ENCODE data around the gene ACTL8. TPM values are rescaled to one million over a fixed set of nuclear protein-coding genes. Genes with fewer than 3 reads are reported as not detected.
A peak's percentile ranks its signal among the peaks of the same experiment; 100 is the strongest.

Gene ACTL8
- total and polyA plus RNA-seq, 12 donors = not detected

GRCh38 chr1:17711941-17712340 lies 43.2 kb upstream of the ACTL8 start:
- intact Hi-C loops (cut with DNase I) = no loop called here
- 79 to 83% (median 81%) methylated on average over 5 of the region's 5 CpGs for WGBS, 4 donors
- H3K4me1 ChIP-seq (replicated peaks in 1 of 2) = no peaks in the 10 kb centered on the region
- TF ChIP-seq CTCF (IDR thresholded peaks at IDR 0.05) (no peak), POLR2A (IDR thresholded peaks at IDR 0.05) (no peak)
- H3K36me3 ChIP-seq (replicated peaks in 1 of 2) = no peaks in the 10 kb centered on the region
- no peak overlapping the region for H3K4me3 ChIP-seq
- H3K27me3 ChIP-seq = no peaks in the 10 kb centered on the region
- H3K27ac ChIP-seq = no peak overlapping the region
- H3K9me3 ChIP-seq (replicated peaks in 1 of 3) = no peaks in the 10 kb centered on the region
- DNase-seq = no peak

- Histone ChIP-seq H3K9me3 (replicated peaks in 1 of 3) (no peaks in the 10 kb centered on the region), H3K4me1 (replicated peaks in 1 of 2) (no peaks in the 10 kb centered on the region), H3K27me3 (no peaks in the 10 kb centered on the region), H3K36me3 (replicated peaks in 1 of 2) (no peaks in the 10 kb centered on the region), H3K27ac (no peak overlapping the region), H3K4me3 (no peak overlapping the region)
- WGBS, 4 donors = 35 to 72% (median 63%) methylated on average over 2 to 5 of the region's 5 CpGs
- peak in 1 of 7 donors; percentile 70 for DNase-seq
- TF ChIP-seq CTCF (IDR thresholded peaks at IDR 0.05) (no peak), POLR2A (IDR thresholded peaks at IDR 0.05) (no peak)
- intact Hi-C loops (cut with DNase I) = no loop called here
Observed at GRCh38 chr1:17713993-17714392, 41.1 kb upstream of the ACTL8 start.

DNA sequence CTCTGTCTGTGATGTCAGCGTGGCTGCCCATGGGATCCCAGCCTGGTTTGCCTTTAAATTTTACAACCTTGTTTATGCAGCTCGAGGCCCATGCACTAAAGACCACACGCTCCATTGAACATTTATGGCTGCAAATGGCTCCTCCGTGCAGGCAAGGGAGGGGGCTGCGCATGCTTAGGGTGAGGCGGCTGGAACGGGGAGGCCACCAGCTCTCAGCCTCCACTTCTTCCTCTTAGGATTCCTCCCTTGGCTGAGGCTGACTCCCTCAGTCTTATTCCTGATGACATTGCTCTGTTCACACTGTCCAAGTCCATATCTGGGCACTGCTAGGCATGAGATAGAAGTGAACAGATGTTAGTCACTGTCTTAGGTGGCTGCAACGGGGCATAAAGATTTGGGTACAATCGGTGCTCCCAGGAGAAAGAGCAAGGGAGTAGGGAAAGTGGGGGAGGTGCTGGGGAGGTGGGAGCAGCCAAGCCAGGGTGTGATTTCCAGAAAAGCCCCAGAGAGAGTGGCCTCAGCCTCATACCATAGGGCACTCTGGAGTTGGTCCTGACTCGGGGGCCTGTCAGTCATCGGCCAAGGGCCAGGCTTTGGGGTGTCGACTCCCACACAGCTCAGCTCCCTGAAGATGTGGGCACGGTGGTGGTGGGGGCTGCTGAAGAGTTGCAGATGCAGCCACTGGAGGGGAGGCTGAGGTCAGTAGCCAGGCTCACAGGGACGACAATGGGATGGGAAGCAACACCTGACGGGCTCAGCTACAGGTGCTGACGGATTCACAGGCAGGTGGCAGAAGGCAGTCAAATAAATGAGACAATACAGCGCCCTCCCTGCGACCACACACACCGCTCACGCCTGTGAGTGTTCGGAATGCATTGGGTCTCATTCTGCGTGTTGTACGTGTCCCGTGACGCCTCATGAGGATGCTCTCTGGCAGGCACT lies 37.3 kb upstream of the ACTL8 start:
- no peak overlapping the region for H3K4me3 ChIP-seq
- TF ChIP-seq CTCF (IDR thresholded peaks at IDR 0.05) (no peak), POLR2A (IDR thresholded peaks at IDR 0.05) (no peak)
- H3K36me3 ChIP-seq (replicated peaks in 1 of 2) = no peaks in the 10 kb centered on the region
- H3K4me1 ChIP-seq (replicated peaks in 1 of 2) = no peaks in the 10 kb centered on the region
- intact Hi-C loops (cut with DNase I) = no loop called here
- no peak for DNase-seq
- WGBS, 4 donors = 68 to 76% (median 70%) methylated on average over 24 to 25 of the region's 25 CpGs
- no peaks in the 10 kb centered on the region for H3K27me3 ChIP-seq
- no peak overlapping the region for H3K27ac ChIP-seq
- H3K9me3 ChIP-seq (replicated peaks in 1 of 3) = no peaks in the 10 kb centered on the region

DNA sequence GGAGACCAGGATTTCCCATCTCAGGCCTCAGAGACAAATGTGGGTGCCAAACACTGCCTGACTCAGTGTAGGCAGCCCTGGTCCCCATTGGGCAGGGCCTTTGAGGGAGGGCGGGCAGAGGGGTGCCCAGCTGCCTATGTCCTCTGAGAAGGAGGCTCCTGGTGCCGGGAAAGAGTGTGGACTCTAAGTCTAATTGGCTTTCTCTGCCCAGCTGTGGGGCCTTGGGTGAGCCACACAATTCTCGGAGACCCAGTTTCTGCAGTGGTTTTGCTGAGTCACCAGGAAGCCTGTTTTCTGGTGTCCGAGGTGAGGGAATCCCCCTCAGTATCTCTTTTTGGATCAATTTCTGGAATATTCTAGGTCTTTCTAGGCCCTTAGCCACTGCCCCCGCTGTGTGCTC lies 35.3 kb upstream of the ACTL8 start:
- intact Hi-C loops (cut with DNase I) = no loop called here

More for the DNA sequence above, 35.3 kb upstream of the ACTL8 start:
- no peaks in the 10 kb centered on the region for H3K36me3 ChIP-seq (replicated peaks in 1 of 2)
- H3K9me3 ChIP-seq (replicated peaks in 1 of 3) = no peaks in the 10 kb centered on the region
- no peak overlapping the region for H3K4me3 ChIP-seq
- no peak overlapping the region for H3K27ac ChIP-seq
- peak in 1 of 7 donors; percentile 2 for DNase-seq
- 73 to 83% (median 76%) methylated on average over 1 to 5 of the region's 5 CpGs for WGBS, 4 donors
- H3K27me3 ChIP-seq = no peaks in the 10 kb centered on the region
- H3K4me1 ChIP-seq (replicated peaks in 1 of 2) = no peaks in the 10 kb centered on the region
- TF ChIP-seq POLR2A (IDR thresholded peaks at IDR 0.05) = no peak
- TF ChIP-seq CTCF (IDR thresholded peaks at IDR 0.05) = no peak
